GM23338 (cell line): Measurements from ENCODE around the gene TP53BP2. TPM values are rescaled to one million over a fixed set of nuclear protein-coding genes. Genes with fewer than 3 reads are reported as not detected.

ENCODE experiments used
- CREB1 ChIP-seq: fragments of 250-450 bp; sonication (Bioruptor Pico); IDR thresholded peaks from 2 replicates; pipeline ENCODE4 v1.5.0; 2020; ENCODE audit warnings: low read depth, mild to moderate bottlenecking, moderate library complexity
- CTCF ChIP-seq, 2 experiments: fragments of 200-600 bp in 1 of 2; sonication (generic) in 1 of 2; conservative IDR thresholded peaks; 2 replicates each; pipeline versions ENCODE4 v1.5.1 to v1.6.1; 2016 to 2017; ENCODE audit warnings: antibody characterized with exemption in 2 of 2, low read depth in 2 of 2, mild to moderate bottlenecking in 2 of 2, moderate library complexity in 1 of 2
- EZH2 ChIP-seq: fragments of 200-600 bp; sonication (generic); IDR thresholded peaks from one replicate; pipeline ENCODE4 v1.8.0; 2017; ENCODE audit warnings: antibody characterized with exemption, mild to moderate bottlenecking, low read depth; ENCODE audit not compliant: unreplicated experiment
- EZH2phosphoT487 ChIP-seq: fragments of 200-600 bp; sonication (generic); IDR thresholded peaks from one replicate; pipeline ENCODE4 v1.8.1; 2018; ENCODE audit warnings: antibody characterized with exemption; ENCODE audit not compliant: unreplicated experiment
- JUNB ChIP-seq: IDR thresholded peaks from one replicate; pipeline ENCODE4 v1.6.1; 2016; ENCODE audit warnings: antibody characterized with exemption; ENCODE audit not compliant: unreplicated experiment
- NANOG ChIP-seq: IDR thresholded peaks from 2 replicates; pipeline ENCODE4 v1.6.1; 2016; ENCODE audit warnings: antibody characterized with exemption, borderline replicate concordance
- ZNF331 ChIP-seq: fragments of 250-450 bp; sonication (Bioruptor Pico); IDR thresholded peaks from 2 replicates; pipeline ENCODE4 v1.5.0; 2020; ENCODE audit warnings: low read depth, mild to moderate bottlenecking, moderate library complexity
- ZNF462 ChIP-seq: fragments of 250-450 bp; sonication (Bioruptor Pico); IDR thresholded peaks from 2 replicates; pipeline ENCODE4 v1.5.0; 2020; ENCODE audit warnings: mild to moderate bottlenecking, moderate library complexity
- polyA plus RNA-seq: library from polyadenylated mRNA; unstranded; fragments of >200 nt; fragmentation: Nextera tagmentation; extraction: Ambion mirVana; gene quantifications from 2 replicates; pipeline ENCODE4 v1.2.1, GENCODE V29; 2016
- total RNA-seq: library from RNA; depleted of rRNA; stranded (reverse); fragments of >200 nt; shearing (Covaris generic); gene quantifications from 2 replicates; pipeline ENCODE4 v1.2.3, GENCODE V29; 2014

Gene TP53BP2
- total and polyA plus RNA-seq, 2 experiments from 2014 or later, result 10.1 to 32.9 TPM

DNA sequence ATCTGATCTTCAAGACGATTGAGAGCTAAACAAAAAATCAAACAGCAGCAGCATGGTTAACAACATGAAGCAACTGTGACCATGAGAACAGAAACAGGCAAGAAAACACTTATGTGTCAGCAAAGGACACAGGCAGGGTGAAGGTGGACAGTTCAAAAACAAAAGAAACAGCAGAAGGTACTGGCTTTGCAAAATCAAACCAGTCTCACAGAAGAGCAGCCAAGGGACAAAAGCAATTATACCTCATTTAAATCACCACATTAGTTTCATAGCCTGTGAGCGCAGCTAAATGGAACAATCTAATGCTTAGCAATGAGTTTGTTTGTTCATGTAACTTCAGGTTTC, 74.3 kb downstream of the TP53BP2 start (continued):
- TF ChIP-seq ZNF462 (CRISPR knock-in tag), result no peak
- TF ChIP-seq JUNB, result no peak
- TF ChIP-seq NANOG, result no peak
- TF ChIP-seq EZH2phosphoT487, result no peak
- TF ChIP-seq ZNF331 (CRISPR knock-in tag), result no peak
- no peak for TF ChIP-seq CTCF (conservative IDR thresholded peaks at IDR 0.05; ENCODE audit: low read depth in 2 of 2)
- no peak for TF ChIP-seq CREB1 (CRISPR knock-in tag)
- TF ChIP-seq EZH2, result no peak
